LHCN-M2 (cell line): ENCODE measurements around the gene DHX29. TPM values are rescaled to one million over a fixed set of nuclear protein-coding genes. Genes with fewer than 3 reads are reported as not detected.
"Not testable (repeated sequence)": the region's sequence is repeated elsewhere in the genome, so short reads cannot be mapped to it uniquely, and the experiment has no call there.

Experiments
- DNase-seq: peaks from one replicate; pipeline ENCODE4 v3.0.0-alpha.2; 2012; ENCODE audit warnings: low read depth
- polyA plus RNA-seq: library from polyadenylated mRNA; unstranded; fragments of >200 nt; gene quantifications from one replicate; pipeline ENCODE4 v1.2.1, GENCODE V29; 2012; ENCODE audit warnings: missing spikeins
- total RNA-seq: library from RNA; depleted of rRNA; stranded (reverse); fragments of >200 nt; gene quantifications from 2 replicates; pipeline ENCODE4 v1.2.3, GENCODE V29; 2014; rRNA removed

Gene DHX29
- 37.8 and 40.3 TPM in 2 replicates for total RNA-seq
- polyA plus RNA-seq = 9.7 TPM

GRCh38 chr5:55307383-55308253, at the start of gene DHX29, which contains the start of gene MTREX:
Gene DHX29, minus strand, starts transcription at chr5:55307694. Its CDS starts 121 bp downstream, at chr5:55307573.
Gene MTREX, plus strand, starts transcription at chr5:55307989. Its CDS starts 25 bp downstream, at chr5:55308014.
- DNase-seq = peak; percentile 92

GRCh38 chr5:55356896-55357295, 49.4 kb upstream of the DHX29 start:
- DNase-seq = no peak

- no peak for DNase-seq
Observed at GRCh38 chr5:55350754-55351153, 43.3 kb upstream of the DHX29 start.

- peak; percentile 33 for DNase-seq
Observed at GRCh38 chr5:55347786-55348185, 40.3 kb upstream of the DHX29 start.

GRCh38 chr5:55345327-55345726, 37.8 kb upstream of the DHX29 start:
- DNase-seq = no peak

- peak; percentile 55 for DNase-seq
Observed at GRCh38 chr5:55344392-55344992, 37.0 kb upstream of the DHX29 start.

GRCh38 chr5:55343609-55344008, 36.1 kb upstream of the DHX29 start:
- DNase-seq = no peak

- no peak for DNase-seq
Observed at GRCh38 chr5:55343107-55343506, 35.6 kb upstream of the DHX29 start.

GRCh38 chr5:55338810-55339243, 31.3 kb upstream of the DHX29 start:
- no peak for DNase-seq

- DNase-seq = no peak
Observed at GRCh38 chr5:55338092-55338613, 30.7 kb upstream of the DHX29 start.

GRCh38 chr5:55333811-55334210, 26.3 kb upstream of the DHX29 start:
- DNase-seq = no peak

- DNase-seq = no peak
Observed at GRCh38 chr5:55333017-55333416, 25.5 kb upstream of the DHX29 start.

GRCh38 chr5:55331321-55331720, 23.8 kb upstream of the DHX29 start:
- no peak for DNase-seq

GRCh38 chr5:55327281-55327680, 19.8 kb upstream of the DHX29 start:
- DNase-seq = no peak

- DNase-seq = no peak
Observed at GRCh38 chr5:55325621-55326020, 18.1 kb upstream of the DHX29 start.

- DNase-seq = peak; percentile 52
Observed at GRCh38 chr5:55324815-55325418, 17.4 kb upstream of the DHX29 start.

- no peak for DNase-seq
Observed at GRCh38 chr5:55324006-55324405, 16.5 kb upstream of the DHX29 start.

- DNase-seq = peak; percentile 21
Observed at GRCh38 chr5:55320571-55320970, 13.1 kb upstream of the DHX29 start.

GRCh38 chr5:55319491-55319890, 12.0 kb upstream of the DHX29 start:
- DNase-seq = no peak

- not testable (repeated sequence) for DNase-seq
Observed at GRCh38 chr5:55318237-55318636, 10.7 kb upstream of the DHX29 start.

- DNase-seq = no peak
Observed at GRCh38 chr5:55316837-55317236, 9.3 kb upstream of the DHX29 start.

GRCh38 chr5:55316289-55316688, 8.8 kb upstream of the DHX29 start:
- no peak for DNase-seq
